Astrocyte of the cerebellum (primary cell): ENCODE results near the gene VPS54.
"Not testable (repeated sequence)": the region's sequence is repeated elsewhere in the genome, so short reads cannot be mapped to it uniquely, and the experiment has no call there.

ENCODE experiments used
- DNase-seq: peaks from one replicate; pipeline ENCODE4 v3.0.0-alpha.2; 2011; ENCODE audit warnings: low read depth
- H3K4me3 ChIP-seq: 2 replicates; pipeline ENCODE4 v1.5.1; 2011; ENCODE audit warnings: mild to moderate bottlenecking, low read depth, low read length, moderate library complexity
- in situ Hi-C: cut with HindIII; loops from 2 replicates; pipeline ENCODE4 v1.10.0; 2017; ENCODE audit warnings: low sequenced_read_pairs
- TF ChIP-seq, protein P1 (sequence below): IDR thresholded peaks from 2 replicates; pipeline ENCODE4 v1.5.1; 2012; ENCODE audit warnings: low read length, low read depth, moderate library complexity, mild to moderate bottlenecking; ENCODE audit errors: missing control alignments

The VPS54 gene

DNA sequence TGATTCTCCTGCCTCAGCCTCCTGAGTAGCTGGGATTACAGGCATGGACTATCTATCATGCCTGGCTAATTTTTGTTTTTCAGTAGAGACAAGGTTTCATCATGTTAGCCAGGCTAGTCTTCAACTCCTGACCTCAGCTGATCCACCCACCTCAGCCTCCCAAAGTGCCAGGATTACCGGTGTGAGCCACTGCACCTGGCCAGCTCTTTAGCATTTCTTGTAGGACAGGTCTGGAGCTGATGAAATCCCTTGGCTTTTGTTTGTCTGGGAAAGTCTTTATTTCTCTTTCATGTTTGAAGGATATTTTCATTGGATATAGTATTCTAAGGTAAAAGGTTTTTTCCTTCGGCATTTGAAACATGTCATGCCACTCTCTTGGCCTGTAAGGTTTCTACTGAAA, 20.2 kb downstream of the VPS54 start:
- TF ChIP-seq, protein P1, sequence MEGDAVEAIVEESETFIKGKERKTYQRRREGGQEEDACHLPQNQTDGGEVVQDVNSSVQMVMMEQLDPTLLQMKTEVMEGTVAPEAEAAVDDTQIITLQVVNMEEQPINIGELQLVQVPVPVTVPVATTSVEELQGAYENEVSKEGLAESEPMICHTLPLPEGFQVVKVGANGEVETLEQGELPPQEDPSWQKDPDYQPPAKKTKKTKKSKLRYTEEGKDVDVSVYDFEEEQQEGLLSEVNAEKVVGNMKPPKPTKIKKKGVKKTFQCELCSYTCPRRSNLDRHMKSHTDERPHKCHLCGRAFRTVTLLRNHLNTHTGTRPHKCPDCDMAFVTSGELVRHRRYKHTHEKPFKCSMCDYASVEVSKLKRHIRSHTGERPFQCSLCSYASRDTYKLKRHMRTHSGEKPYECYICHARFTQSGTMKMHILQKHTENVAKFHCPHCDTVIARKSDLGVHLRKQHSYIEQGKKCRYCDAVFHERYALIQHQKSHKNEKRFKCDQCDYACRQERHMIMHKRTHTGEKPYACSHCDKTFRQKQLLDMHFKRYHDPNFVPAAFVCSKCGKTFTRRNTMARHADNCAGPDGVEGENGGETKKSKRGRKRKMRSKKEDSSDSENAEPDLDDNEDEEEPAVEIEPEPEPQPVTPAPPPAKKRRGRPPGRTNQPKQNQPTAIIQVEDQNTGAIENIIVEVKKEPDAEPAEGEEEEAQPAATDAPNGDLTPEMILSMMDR: no peak
- DNase-seq: no peak
- H3K4me3 ChIP-seq: no peak overlapping the region
- in situ Hi-C loops: no loop called here

DNA sequence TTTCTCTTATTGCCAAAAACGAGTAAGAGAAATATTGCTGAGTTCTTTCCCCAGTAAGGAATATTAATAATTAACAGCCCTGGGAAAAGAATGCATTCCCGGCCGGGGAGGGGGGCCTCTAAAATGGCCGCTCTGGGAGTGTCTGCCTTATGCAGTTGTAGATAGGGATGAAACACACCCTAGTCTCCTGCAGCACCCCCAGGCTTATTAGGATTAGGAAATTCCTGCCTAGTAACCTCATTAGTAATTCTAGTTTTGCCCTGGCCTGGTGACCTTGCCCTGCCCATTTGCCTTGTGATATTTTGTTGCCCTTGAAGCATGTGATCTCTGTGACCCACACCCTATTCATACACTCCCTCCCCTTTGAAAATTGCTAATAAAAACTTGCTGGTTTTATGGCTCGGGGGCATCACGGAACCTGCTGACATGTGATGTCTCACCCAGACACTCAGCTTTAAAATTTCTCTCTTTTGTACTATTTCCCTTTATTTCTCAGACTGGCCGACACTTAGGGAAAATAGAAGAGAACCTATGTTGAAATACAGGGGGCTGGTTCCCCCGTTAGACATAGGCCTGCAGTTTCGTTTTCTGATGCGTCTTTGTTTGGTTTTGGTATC, 22.5 kb downstream of the VPS54 start:
- H3K4me3 ChIP-seq, in situ Hi-C loops, DNase-seq: not testable (repeated sequence)

DNA sequence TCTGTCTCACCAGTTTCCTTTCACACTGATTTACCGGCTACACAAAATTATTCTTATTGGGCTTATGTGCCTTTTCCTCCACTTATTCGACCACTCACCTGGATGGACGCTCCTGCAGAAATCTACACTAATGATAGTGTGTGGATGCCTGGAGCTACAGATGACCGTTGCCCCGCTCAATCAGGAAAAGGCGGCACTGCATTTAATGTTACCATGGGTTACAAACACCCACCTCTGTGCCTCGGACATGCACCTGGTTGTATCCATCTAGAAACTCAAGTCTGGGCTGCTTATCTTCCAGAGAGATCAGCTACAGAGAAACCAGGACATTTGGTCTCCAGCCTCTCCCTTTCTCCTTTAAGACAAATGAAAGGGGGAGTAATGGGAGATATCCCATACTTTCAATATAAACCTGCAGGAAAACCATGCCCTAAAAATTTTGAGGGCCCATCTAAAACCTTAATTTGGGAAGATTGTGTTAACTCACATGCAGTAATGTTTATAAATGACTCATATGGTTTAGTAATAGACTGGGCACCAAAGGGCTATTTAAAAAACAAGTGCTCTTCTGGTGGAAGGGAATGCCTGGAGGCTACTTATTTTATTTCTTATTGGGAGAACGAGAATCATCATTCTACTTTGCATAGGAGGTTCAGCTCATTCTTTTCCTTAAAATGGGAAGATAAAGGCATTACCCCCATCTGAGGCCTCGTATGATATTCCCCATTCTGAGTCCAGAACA, 24.7 kb downstream of the VPS54 start:
- H3K4me3 ChIP-seq, in situ Hi-C loops, DNase-seq: not testable (repeated sequence)

DNA sequence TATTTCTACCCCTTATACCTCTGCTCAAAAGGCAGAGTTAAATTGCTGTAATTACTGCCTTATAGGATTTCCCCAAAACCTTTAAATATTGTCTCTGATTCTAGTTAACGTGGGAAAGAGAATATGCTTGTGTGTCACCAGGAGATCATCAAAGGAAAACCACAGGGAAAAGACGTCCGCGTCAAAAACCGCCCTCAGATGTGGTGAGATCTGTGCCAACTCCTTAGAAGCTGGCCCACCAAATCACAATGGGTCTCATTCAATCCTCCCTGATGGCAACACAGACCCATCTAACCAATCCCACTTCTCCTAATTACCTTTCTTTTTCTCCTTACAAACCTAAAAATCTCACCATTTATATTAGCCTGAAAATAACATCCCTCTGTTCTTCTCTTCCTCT, 25.4 kb downstream of the VPS54 start:
- in situ Hi-C loops: no loop called here
- H3K4me3 ChIP-seq: no peak overlapping the region
- TF ChIP-seq, protein P1: no peak
- no peak for DNase-seq

DNA sequence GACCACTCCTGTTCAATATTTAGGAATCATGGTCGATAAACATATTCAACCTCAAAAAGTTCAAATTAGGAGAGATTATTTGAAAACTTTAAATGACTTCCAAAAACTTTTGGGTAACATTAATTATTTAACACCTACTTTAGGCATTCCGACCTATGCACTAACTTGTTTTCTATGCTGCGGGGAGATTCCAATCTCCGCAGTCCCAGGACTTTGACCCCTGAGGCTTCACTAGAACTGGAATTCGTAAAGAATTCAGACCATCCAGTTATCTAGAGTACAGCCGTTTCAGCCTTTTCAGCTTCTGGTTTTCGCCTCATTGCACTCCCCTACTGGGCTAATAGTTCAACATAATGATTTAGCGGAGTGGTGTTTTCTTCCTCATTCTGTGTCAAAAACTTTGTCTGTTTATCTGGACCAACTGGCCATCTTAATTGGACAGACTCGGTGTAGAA, 26.1 kb downstream of the VPS54 start:
- DNase-seq, in situ Hi-C loops, H3K4me3 ChIP-seq: not testable (repeated sequence)

DNA sequence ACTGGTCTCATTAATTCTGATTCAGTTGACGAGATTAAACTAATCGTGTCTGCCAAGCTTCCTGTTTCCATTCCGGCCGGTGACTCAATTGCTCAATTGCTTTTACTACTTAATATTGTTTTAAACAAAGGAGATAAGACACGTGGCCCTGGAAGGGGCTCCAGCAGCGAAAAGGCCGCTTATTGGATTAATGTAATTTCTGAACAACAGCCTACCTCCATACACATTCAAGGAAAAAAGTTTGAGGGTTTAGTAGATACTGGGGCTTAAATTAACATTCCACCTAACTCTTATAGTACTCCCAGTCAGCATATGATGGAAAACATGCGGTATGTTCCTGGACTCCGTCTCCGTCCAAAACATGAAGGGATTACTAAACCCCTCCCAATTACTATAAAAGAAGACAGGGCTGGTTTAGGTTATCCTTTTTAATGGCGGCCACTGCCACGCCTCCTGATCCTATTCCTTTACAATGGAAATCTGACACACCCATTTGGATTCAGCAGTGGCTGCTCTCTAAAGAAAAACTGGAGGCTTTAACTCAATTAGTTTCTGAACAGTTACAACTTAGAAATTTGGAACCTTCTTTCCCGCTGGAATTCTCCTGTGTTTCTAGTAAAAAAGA, 27.1 kb downstream of the VPS54 start:
- TF ChIP-seq, protein P1: no peak
- in situ Hi-C loops: no loop called here
- no peak overlapping the region for H3K4me3 ChIP-seq
- no peak for DNase-seq

DNA sequence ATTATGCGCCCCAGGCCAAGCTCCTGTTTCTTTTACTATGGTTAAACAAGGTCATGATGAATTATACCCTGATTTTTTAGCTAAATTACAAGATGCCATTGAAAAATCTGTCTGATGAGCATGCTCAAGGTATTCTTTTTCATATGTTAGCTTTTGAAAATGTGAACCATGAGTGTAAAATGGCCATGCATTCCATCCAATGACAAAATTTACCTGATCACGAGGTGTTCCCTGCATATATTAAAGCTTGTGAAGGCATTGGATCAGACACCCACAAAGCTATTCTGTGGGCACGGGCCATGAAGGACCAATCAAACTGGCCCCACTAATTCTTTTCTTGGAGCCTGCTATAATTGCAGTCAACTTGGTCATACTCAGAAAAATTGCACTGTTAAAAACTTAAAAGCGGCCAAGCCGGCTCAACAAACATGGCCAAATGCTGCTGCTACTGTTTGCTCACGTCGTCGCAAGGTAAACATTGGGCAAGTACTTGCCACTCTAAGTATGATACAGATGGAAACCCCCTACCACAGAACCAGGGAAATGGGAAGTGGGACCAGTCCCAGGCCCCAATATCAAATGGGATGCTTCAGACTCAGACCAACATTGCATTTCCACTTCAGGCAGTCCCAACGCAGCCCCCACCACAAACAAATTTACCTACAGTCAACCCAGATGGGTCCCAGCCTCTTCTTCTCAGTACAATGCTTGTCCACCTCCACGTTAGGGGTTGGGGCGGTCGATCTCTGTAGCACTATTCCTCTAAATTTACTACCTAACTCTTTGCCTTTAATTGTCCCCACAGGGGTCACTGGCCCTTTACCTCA, 27.8 kb downstream of the VPS54 start:
- H3K4me3 ChIP-seq, in situ Hi-C loops, DNase-seq: not testable (repeated sequence)

DNA sequence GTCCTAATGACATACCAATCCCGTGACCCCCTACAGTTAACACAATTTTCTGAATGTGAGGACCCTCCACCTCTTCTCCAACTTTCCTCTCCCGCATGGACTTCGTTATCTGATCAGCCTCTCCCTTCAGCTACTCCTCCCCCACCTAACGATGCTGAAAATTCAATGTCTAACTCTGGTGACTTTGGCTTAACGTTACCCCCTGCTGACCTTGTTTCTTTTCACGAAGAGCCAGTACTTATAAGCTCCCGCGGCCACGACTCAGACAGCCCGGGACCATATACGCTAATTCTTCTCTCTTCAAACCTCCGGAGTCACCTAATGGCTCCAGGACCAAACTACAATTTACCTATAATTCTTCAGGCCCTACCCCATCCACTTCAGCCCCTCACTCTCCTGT, 29.2 kb downstream of the VPS54 start:
- TF ChIP-seq, protein P1: no peak

DNA sequence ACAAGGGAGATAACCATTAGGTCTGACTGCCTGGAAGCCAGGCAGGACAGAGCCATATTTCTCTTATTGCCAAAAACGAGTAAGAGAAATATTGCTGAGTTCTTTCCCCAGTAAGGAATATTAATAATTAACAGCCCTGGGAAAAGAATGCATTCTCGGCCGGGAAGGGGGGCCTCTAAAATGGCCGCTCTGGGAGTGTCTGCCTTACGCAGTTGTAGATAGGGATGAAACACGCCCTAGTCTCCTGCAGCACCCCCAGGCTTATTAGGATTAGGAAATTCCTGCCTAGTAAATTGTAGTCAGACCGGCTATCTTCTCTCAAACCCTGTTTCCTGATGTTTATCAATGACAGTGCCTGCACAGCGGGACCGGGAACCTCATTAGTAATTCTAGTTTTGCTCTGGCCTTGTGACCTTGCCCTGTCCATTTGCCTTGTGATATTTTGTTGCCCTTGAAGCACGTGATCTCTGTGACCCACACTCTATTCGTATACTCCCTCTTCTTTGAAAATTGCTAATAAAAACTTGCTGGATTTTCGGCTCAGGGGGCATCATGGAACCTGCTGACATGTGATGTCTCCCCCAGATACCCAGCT, 30.3 kb downstream of the VPS54 start:
- DNase-seq, in situ Hi-C loops, H3K4me3 ChIP-seq: not testable (repeated sequence)

More for the DNA sequence above, 29.2 kb downstream of the VPS54 start:
- in situ Hi-C loops: no loop called here
- no peak overlapping the region for H3K4me3 ChIP-seq
- no peak for DNase-seq
